Adrenal gland (tissue), 12 donors: Measurements from ENCODE around the gene HPN. TPM values are rescaled to one million over a fixed set of nuclear protein-coding genes. Genes with fewer than 3 reads are reported as not detected.

Experiments used
- DNase-seq, 7 donors: peaks; one replicate each; pipeline ENCODE4 v3.0.0-alpha.2; 2019 to 2020
- H3K27ac ChIP-seq, 5 donors: fragments of 200-600 bp; sonication (generic) in 4 of 5; 1 replicate in 3 of 5; 2 replicates in 2 of 5; pipeline versions ENCODE4 v1.5.1 to v1.8.0; 2016 to 2020; ENCODE audit warnings: mild to moderate bottlenecking in 1 of 5
- H3K27me3 ChIP-seq: fragments of 200-600 bp; 2 replicates; pipeline ENCODE4 v1.8.0; 2021
- H3K36me3 ChIP-seq, 2 donors: fragments of 200-600 bp; replicated peaks in 1 of 2; 1 replicate in 1 of 2; 2 replicates in 1 of 2; pipeline versions ENCODE4 v1.5.1 to v1.8.0; 2018 to 2022
- H3K4me1 ChIP-seq, 2 donors: fragments of 200-600 bp; replicated peaks in 1 of 2; 1 replicate in 1 of 2; 2 replicates in 1 of 2; pipeline versions ENCODE4 v1.5.1 to v1.8.0; 2018 to 2021
- H3K4me3 ChIP-seq, 4 donors: fragments of 200-600 bp; sonication (generic) in 3 of 4; one replicate each; pipeline ENCODE4 v1.5.1; 2016 to 2018
- H3K9me3 ChIP-seq, 3 donors: fragments of 200-600 bp; sonication (generic) in 1 of 3; replicated peaks in 1 of 3; 1 replicate in 2 of 3; 2 replicates in 1 of 3; pipeline versions ENCODE4 v1.5.1 to v1.8.0; 2016 to 2021
- POLR2A ChIP-seq, 2 donors: fragments of 450-650 bp; IDR thresholded peaks; one replicate each; pipeline ENCODE4 v1.6.1; 2017; ENCODE audit warnings: antibody characterized with exemption in 2 of 2, mild to moderate bottlenecking in 2 of 2, moderate library complexity in 1 of 2
- WGBS, 4 donors: extraction: QIAGEN DNeasy Blood & Tissue Kit in 2 of 4; methylation state at CpG; one replicate each; pipeline versions ENCODE4 v1.1.5 to v1.1.7; 2013 to 2017; 5-methylcytosine and 5-hydroxymethylcytosine counted together
- intact Hi-C, 2 donors: fragments of 100-400 bp; cut with DNase I; formaldehyde crosslinking; loops; one replicate each; pipeline versions ENCODE4 v1.14.1 to v1.15.0; 2022 to 2023
- polyA plus RNA-seq, 3 donors: library from polyadenylated mRNA; stranded (reverse); fragments of 200-250 nt in 2 of 3; fragments of 350-450 nt in 1 of 3; fragmentation: Illumina TruSeq in 1 of 3; extraction: RNeasy Lipid Tissue Mini Kit (QIAGEN cat#74804) in 1 of 3; gene quantifications; one replicate each; pipeline ENCODE4 v1.2.3, GENCODE V29; 2013 to 2014
- total RNA-seq, 9 donors: library from RNA; depleted of rRNA in 4 of 9; stranded (reverse); fragments of >200 nt in 4 of 9; fragments of 120-200 nt in 1 of 9; fragmentation: NEBNext Ultra II Directional in 1 of 9; extraction: Animal tissue kit (Norgen Biotek cat#: 25700) in 1 of 9; gene quantifications; one replicate each; pipeline versions ENCODE4 v1.1.0 to v1.2.4, GENCODE V29; 2013 to 2023
- TF ChIP-seq, protein P1 (sequence below), 6 experiments: fragments of 450-650 bp in 4 of 6; fragments of 200-600 bp in 2 of 6; sonication (generic) in 1 of 6; IDR thresholded peaks; 1 replicate in 5 of 6; 2 replicates in 1 of 6; pipeline versions ENCODE4 v1.5.1 to v1.8.0; 2016 to 2021; ENCODE audit warnings: antibody characterized with exemption in 6 of 6, mild to moderate bottlenecking in 2 of 6, moderate library complexity in 1 of 6
- donor health status: healthy with polysubstance abuse.
- donor health status: Bipolar disorder and iron deficiency.
- donor health status: DM: yes; HTN: yes; CAD: no.
- donor health status: DM: no; HTN: no; CAD: no.
- donor health status: DM: no; HTN: no; CAD: no.
- donor health status: DM: yes; HTN: yes; CAD: no.

HPN gene
- total and polyA plus RNA-seq, 12 donors = 0.20 to 2.6 (median 0.88) TPM; not detected in 2

DNA sequence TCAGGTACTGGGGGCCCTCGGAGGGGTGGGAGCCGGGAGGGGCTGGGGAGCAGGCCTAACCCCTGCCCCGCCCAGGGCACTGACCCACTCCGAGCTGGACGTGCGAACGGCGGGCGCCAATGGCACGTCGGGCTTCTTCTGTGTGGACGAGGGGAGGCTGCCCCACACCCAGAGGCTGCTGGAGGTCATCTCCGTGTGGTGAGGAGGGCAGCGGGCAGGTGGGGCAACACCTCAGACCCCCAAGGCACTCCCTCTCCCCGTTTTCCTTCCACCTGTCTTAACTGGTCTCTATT lies 18.2 kb downstream of the HPN start:
- TF ChIP-seq, protein P1, sequence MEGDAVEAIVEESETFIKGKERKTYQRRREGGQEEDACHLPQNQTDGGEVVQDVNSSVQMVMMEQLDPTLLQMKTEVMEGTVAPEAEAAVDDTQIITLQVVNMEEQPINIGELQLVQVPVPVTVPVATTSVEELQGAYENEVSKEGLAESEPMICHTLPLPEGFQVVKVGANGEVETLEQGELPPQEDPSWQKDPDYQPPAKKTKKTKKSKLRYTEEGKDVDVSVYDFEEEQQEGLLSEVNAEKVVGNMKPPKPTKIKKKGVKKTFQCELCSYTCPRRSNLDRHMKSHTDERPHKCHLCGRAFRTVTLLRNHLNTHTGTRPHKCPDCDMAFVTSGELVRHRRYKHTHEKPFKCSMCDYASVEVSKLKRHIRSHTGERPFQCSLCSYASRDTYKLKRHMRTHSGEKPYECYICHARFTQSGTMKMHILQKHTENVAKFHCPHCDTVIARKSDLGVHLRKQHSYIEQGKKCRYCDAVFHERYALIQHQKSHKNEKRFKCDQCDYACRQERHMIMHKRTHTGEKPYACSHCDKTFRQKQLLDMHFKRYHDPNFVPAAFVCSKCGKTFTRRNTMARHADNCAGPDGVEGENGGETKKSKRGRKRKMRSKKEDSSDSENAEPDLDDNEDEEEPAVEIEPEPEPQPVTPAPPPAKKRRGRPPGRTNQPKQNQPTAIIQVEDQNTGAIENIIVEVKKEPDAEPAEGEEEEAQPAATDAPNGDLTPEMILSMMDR (IDR thresholded peaks at IDR 0.05) = no peak
- no peak for TF ChIP-seq POLR2A (IDR thresholded peaks at IDR 0.05)
- no peak overlapping the region for H3K27ac ChIP-seq
- no peak overlapping the region for H3K4me3 ChIP-seq
- H3K27me3 ChIP-seq = peaks cover 3% of the 10 kb centered on the region
- intact Hi-C loops = loop anchor here in 1 of 2 donors (10.0 kb wide), 1 partner anchor 75 kb away; the partner anchor contains the start of genes FXYD1 and LGI4
- no peak for DNase-seq
- no peaks in the 10 kb centered on the region for H3K36me3 ChIP-seq
- H3K4me1 ChIP-seq = no peaks in the 10 kb centered on the region
- 52 to 87% (median 73%) methylated on average over 3 to 15 of the region's 15 CpGs for WGBS, 4 donors
- H3K9me3 ChIP-seq = no peaks in the 10 kb centered on the region

DNA sequence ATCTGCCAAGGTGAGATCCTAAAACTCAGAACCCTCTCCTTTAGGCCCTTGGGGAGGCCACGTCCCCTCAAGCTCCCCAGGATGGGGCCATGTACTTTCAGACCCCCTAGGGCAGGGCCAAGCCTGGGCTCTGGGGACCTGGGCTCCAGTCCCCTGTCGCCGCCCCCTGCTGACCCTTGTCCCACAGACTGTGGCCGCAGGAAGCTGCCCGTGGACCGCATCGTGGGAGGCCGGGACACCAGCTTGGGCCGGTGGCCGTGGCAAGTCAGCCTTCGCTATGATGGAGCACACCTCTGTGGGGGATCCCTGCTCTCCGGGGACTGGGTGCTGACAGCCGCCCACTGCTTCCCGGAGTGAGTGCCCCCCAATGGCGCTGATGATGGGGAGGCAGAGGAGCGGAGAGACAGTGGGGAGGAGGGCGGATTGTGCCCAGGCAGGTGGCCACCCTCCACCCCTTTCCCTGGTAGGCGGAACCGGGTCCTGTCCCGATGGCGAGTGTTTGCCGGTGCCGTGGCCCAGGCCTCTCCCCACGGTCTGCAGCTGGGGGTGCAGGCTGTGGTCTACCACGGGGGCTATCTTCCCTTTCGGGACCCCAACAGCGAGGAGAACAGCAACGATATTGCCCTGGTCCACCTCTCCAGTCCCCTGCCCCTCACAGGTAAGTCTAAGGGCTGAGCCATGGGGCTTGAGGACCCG lies 18.8 kb downstream of the HPN start:
- Histone ChIP-seq H3K27me3 (peaks cover 3% of the 10 kb centered on the region), H3K4me3 (no peak overlapping the region), H3K36me3 (no peaks in the 10 kb centered on the region), H3K4me1 (no peaks in the 10 kb centered on the region), H3K27ac (no peak overlapping the region), H3K9me3 (no peaks in the 10 kb centered on the region)
- no peak for DNase-seq
- TF ChIP-seq, protein P1 (IDR thresholded peaks at IDR 0.05) = no peak
- no peak for TF ChIP-seq POLR2A (IDR thresholded peaks at IDR 0.05)
- intact Hi-C loops = loop anchor here in 1 of 2 donors (10.0 kb wide), 1 partner anchor 74 kb away; the partner anchor contains the start of genes FXYD1 and LGI4
- WGBS, 4 donors = 54 to 88% (median 82%) methylated on average over 2 to 29 of the region's 29 CpGs

DNA sequence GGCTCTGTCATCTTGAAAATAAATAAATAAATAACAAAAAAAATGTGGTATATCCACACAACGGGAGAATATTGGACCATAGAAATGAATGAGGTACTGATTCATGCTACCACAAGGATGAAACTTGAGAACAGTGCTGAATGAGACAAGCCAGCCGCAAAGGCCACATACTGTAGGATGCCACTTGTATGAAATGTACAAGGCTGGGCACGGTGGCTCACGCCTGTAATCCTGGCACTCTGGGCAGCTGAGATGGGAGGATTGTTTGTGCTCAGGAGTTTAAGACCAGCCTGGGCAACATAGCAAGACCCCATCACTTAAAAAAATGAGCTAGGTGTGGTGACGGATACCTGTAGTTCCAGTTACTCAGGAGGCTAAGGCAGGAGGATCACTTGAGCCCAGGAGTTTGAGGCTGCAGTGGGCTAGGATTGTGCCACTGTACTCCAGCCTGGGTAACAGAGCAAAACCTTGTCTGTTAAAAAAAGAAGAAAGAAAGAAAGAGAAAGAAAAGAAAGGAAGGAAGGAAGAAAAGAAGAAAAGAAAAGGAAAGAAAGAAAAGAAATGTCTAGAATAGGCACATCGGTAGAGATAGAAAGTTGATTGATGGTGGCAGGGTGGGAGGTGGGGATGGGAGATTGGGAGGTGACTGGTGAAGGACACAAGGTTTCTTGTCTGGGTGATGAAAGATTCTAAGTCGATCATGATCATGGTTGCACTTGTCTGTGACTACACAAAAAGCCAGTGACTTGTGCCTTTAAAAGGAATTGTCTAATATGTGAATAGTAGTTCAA lies 20.3 kb downstream of the HPN start:
- no peak overlapping the region for H3K27ac ChIP-seq
- H3K27me3 ChIP-seq = peaks cover 3% of the 10 kb centered on the region
- DNase-seq = no peak
- no peaks in the 10 kb centered on the region for H3K4me1 ChIP-seq
- no peak overlapping the region for H3K4me3 ChIP-seq
- TF ChIP-seq, protein P1 (IDR thresholded peaks at IDR 0.05) = no peak
- TF ChIP-seq POLR2A (IDR thresholded peaks at IDR 0.05) = no peak
- WGBS, 4 donors = 67 to 73% (median 71%) methylated on average over 7 of the region's 7 CpGs
- H3K36me3 ChIP-seq = no peaks in the 10 kb centered on the region
- intact Hi-C loops = loop anchor here in 1 of 2 donors (10.0 kb wide), 1 partner anchor 73 kb away; the partner anchor contains the start of genes FXYD1 and LGI4
- no peaks in the 10 kb centered on the region for H3K9me3 ChIP-seq

DNA sequence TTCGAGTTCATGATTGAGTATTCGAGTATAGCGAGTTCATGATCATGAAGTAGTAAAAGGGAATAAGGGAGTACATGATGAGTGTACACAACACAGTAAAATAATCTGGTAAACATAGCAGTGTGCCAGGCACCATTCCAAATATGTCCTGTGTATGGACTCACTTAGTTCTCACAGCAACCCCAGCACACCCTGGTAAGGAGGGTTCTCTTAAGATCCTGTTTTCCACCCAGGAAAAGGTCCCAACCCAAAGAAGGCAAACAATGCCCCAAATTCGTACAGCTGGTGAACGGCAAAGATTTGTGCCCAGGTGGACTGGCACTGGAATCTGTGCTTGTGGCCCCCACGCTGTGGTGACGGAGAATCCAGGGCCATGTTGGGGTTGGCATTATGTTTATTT lies 21.4 kb downstream of the HPN start:
- WGBS, 4 donors = 84 to 91% (median 87%) methylated on average over 7 of the region's 7 CpGs
- peaks cover 3% of the 10 kb centered on the region for H3K27me3 ChIP-seq
- TF ChIP-seq, protein P1 (IDR thresholded peaks at IDR 0.05) = no peak
- TF ChIP-seq POLR2A (IDR thresholded peaks at IDR 0.05) = no peak
- no peaks in the 10 kb centered on the region for H3K36me3 ChIP-seq
- intact Hi-C loops = loop anchor here in 1 of 2 donors (10.0 kb wide), 1 partner anchor 72 kb away; the partner anchor contains the start of genes FXYD1 and LGI4
- no peak for DNase-seq
- H3K4me1 ChIP-seq = no peaks in the 10 kb centered on the region
- H3K27ac ChIP-seq = no peak overlapping the region
- H3K9me3 ChIP-seq = no peaks in the 10 kb centered on the region
- H3K4me3 ChIP-seq = no peak overlapping the region
